WTC11 (cell line): ENCODE results near the gene LINC00237.

ENCODE experiments used
- CBFB ChIP-seq: sonication (generic); formaldehyde crosslinking; IDR thresholded peaks from 2 replicates; pipeline ENCODE4 v1.8.1; 2022; ENCODE audit warnings: mild to moderate bottlenecking, low read depth, missing genetic modification reagents
- CREM ChIP-seq: sonication (generic); formaldehyde crosslinking; IDR thresholded peaks from 2 replicates; pipeline ENCODE4 v1.8.1; 2022; ENCODE audit warnings: mild to moderate bottlenecking, missing genetic modification reagents, moderate library complexity
- CTCF ChIP-seq: fragments of 200-600 bp; IDR thresholded peaks from 2 replicates; pipeline ENCODE4 v1.8.0; 2022; ENCODE audit warnings: antibody characterized with exemption
- ETV6 ChIP-seq: sonication (generic); formaldehyde crosslinking; IDR thresholded peaks from 2 replicates; pipeline ENCODE4 v1.8.1; 2022; ENCODE audit warnings: mild to moderate bottlenecking, missing genetic modification reagents
- JUN ChIP-seq: sonication (generic); formaldehyde crosslinking; IDR thresholded peaks from 2 replicates; pipeline ENCODE4 v1.8.0; 2023; ENCODE audit warnings: mild to moderate bottlenecking, missing genetic modification reagents
- TF ChIP-seq, protein P1 (sequence below): sonication (generic); formaldehyde crosslinking; IDR thresholded peaks from 2 replicates; pipeline ENCODE4 v1.8.1; 2023; ENCODE audit warnings: mild to moderate bottlenecking, moderate library complexity, missing genetic modification reagents

DNA sequence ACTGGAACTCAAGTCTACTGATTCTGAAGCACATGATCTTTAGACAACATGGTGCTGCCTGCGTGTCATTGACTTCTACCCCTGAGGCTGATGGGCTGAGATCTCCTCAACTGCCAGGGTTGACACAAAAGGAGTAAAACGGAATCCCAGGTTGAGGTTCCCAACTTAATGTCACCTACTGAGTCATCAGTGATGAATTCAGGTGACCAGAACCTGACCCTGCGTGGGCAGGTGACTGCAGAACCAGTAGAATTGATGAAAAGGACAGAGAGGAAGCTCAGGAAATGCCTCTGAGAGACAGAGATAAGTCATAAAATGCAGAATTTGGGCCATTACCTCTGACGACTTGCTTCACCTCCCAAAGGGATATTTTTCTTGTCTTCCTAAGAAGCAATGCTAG lies 12.0 kb upstream of the LINC00237 start:
- TF ChIP-seq CTCF (no peak), CBFB (CRISPR knock-in tag) (no peak), ETV6 (no peak), JUN (CRISPR knock-in tag) (no peak), CREM (CRISPR knock-in tag) (no peak)
- TF ChIP-seq, protein P1, sequence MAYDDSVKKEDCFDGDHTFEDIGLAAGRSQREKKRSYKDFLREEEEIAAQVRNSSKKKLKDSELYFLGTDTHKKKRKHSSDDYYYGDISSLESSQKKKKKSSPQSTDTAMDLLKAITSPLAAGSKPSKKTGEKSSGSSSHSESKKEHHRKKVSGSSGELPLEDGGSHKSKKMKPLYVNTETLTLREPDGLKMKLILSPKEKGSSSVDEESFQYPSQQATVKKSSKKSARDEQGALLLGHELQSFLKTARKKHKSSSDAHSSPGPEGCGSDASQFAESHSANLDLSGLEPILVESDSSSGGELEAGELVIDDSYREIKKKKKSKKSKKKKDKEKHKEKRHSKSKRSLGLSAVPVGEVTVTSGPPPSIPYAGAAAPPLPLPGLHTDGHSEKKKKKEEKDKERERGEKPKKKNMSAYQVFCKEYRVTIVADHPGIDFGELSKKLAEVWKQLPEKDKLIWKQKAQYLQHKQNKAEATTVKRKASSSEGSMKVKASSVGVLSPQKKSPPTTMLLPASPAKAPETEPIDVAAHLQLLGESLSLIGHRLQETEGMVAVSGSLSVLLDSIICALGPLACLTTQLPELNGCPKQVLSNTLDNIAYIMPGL: no peak
